H1 (cell line): ENCODE measurements around the gene SEC31A.

Experiments used
- CBX8 ChIP-seq: fragments of 300-800, 300-1000 bp; sonication (generic); IDR thresholded peaks from 2 replicates; pipeline ENCODE4 v1.7.1; 2016; ENCODE audit warnings: low read depth, low read length, borderline replicate concordance
- CTCF ChIP-seq, 3 experiments: IDR thresholded peaks; 1 replicate in 2 of 3; 2 replicates in 1 of 3; pipeline versions ENCODE4 v1.5.1 to v1.6.1; 2011; ENCODE audit warnings: low read length in 3 of 3, mild to moderate bottlenecking in 3 of 3, inconsistent platforms in 2 of 3, low read depth in 1 of 3, moderate library complexity in 1 of 3; ENCODE audit not compliant: insufficient read depth in 1 of 3; ENCODE audit errors: control extremely low read depth in 1 of 3
- SP1 ChIP-seq: IDR thresholded peaks from 2 replicates; pipeline ENCODE4 v1.6.1; 2011; ENCODE audit warnings: low read depth, low read length

- no peak for TF ChIP-seq SP1
- no peak for TF ChIP-seq CTCF (IDR thresholded peaks at IDR 0.05; ENCODE audit: control extremely low read depth in 1 of 3, insufficient read depth in 1 of 3, low read depth in 1 of 3, low read length in 3 of 3)
- TF ChIP-seq CBX8: no peak
Observed at GRCh38 chr4:82786828-82787227, 104.1 kb downstream of the SEC31A start.
